COLO668 (cell line): Measurements from ENCODE around the gene TNFRSF8.

Experiments
- DNase-seq: peaks from one replicate; lab custom pipeline; 2025; ENCODE audit not compliant: unreplicated experiment; lab: John Stamatoyannopoulos, UW

TNFRSF8 gene

DNA sequence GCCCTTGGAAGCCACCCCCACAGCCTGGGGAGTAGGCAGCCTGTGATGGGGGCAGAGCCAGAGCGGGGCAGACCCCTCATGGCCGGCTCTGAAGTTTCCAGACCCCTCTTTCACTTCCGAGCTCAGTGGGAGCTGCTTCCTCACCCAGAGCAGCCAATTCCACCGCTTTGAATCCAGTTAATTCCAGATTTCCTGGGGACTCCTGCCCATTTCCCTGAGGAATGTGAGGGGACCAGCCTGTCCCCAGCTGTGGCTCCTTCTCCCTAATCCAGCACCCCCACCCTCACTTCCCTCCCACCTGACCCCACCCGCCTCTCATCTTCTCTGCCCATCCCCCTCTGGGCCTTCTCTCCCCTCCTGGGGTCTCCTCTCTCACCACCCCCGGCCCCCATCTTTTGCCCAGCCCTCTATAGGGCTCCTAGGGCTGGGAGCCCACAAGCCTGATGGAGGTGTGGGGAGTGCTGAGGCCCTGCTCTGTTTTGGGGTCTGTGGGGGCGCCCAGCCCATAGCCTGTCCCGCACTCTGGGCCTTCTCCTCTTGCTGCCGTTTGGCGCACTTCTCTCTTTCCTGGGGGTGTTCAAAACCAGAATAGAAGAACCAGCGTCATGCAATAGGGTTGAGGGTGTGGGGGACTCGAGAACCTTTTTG lies 77.5 kb downstream of the TNFRSF8 start:
- DNase-seq, result no peak

DNA sequence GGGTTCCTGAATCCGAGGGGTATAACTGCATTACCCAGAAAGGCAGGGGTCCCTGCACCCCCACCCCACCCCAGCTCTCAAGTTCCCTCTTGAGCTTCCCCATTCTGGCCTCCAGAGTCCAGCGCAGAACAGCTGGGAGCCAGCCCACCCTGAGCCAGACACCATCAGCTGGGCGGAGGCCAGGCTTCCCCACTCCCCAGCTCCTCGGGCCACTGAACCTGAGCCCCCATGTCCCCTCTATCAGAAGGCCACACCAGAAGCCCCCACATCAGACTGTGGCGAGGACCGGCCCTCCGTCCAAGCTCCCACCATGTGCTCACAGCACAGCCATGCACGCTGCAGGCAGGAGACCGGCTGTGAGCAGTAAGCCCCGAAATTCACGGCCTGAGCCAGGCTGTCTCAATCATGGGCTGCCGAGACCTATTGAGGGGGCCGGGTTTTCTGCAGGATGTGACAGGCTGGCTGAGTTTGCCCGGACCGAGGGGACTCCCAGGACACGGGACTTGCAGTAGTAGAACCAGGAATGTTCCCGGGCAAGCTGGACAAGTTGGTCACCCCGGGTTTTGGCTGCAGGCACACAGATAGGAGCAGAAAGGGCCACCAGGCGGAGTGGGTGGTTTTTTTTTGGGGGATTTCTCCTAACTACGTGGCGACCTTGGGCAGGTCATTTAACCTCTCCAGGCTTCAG lies 78.2 kb downstream of the TNFRSF8 start:
- DNase-seq, result no peak

DNA sequence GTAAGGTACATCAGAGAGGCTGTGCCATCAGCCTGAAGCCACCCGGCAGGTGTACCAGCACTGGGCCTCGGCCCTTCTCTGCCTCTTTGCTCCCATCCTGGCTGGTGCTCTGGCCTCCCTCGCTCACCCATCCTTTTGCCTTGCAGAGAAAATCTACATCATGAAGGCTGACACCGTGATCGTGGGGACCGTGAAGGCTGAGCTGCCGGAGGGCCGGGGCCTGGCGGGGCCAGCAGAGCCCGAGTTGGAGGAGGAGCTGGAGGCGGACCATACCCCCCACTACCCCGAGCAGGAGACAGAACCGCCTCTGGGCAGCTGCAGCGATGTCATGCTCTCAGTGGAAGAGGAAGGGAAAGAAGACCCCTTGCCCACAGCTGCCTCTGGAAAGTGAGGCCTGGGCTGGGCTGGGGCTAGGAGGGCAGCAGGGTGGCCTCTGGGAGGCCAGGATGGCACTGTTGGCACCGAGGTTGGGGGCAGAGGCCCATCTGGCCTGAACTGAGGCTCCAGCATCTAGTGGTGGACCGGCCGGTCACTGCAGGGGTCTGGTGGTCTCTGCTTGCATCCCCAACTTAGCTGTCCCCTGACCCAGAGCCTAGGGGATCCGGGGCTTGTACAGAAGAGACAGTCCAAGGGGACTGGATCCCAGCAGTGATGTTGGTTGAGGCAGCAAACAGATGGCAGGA lies 79.2 kb downstream of the TNFRSF8 start:
- DNase-seq, result no peak

DNA sequence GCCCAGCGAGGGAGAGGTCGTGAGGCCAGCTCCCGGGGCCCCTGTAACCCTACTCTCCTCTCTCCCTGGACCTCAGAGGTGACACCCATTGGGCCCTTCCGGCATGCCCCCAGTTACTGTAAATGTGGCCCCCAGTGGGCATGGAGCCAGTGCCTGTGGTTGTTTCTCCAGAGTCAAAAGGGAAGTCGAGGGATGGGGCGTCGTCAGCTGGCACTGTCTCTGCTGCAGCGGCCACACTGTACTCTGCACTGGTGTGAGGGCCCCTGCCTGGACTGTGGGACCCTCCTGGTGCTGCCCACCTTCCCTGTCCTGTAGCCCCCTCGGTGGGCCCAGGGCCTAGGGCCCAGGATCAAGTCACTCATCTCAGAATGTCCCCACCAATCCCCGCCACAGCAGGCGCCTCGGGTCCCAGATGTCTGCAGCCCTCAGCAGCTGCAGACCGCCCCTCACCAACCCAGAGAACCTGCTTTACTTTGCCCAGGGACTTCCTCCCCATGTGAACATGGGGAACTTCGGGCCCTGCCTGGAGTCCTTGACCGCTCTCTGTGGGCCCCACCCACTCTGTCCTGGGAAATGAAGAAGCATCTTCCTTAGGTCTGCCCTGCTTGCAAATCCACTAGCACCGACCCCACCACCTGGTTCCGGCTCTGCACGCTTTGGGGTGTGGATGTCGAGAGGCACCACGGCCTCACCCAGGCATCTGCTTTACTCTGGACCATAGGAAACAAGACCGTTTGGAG lies 80.0 kb downstream of the TNFRSF8 start:
- DNase-seq, result no peak

DNA sequence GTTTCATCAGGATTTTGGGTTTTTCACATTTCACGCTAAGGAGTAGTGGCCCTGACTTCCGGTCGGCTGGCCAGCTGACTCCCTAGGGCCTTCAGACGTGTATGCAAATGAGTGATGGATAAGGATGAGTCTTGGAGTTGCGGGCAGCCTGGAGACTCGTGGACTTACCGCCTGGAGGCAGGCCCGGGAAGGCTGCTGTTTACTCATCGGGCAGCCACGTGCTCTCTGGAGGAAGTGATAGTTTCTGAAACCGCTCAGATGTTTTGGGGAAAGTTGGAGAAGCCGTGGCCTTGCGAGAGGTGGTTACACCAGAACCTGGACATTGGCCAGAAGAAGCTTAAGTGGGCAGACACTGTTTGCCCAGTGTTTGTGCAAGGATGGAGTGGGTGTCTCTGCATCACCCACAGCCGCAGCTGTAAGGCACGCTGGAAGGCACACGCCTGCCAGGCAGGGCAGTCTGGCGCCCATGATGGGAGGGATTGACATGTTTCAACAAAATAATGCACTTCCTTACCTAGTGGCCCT lies 80.6 kb downstream of the TNFRSF8 start:
- DNase-seq, result peak; percentile 41

DNA sequence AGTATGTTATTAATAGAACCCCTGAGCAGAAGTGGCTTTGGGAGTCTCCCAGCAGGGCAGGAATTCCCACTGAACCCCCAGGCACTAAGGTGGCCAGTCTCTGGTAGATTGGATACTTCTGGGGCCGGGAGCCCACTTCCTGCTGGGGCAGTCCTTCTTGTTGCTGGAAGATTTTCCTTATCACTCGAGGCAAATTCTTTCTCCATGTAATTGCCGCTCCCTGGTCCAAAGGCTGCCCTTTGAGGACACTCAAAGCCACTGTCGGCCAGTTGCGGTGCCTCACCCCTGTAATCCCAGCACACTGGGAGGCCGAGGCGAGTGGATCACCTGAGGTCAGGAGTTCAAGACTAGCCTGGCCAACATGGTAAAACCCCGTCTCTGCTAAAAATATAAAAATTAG lies 81.1 kb downstream of the TNFRSF8 start:
- DNase-seq, result no peak

DNA sequence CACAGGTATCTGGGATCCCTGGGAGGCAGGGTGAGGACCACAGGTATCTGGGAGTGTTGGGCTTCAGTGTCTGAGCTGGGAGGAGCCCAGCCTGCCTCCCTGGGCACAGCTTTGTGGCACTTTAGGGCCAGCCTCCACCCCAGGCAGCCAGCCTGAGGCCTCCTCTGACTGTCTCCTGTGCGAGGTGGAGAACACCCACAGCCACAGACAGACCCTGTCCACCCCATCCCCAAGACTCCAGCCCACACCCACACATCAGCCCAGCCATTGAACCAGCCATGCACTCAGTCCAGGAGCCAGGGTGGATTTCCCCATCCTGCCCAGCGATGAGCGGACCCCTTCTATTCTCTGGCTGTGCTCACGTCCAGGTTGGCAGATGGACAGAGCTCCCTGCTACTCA lies 81.9 kb downstream of the TNFRSF8 start:
- no peak for DNase-seq

DNA sequence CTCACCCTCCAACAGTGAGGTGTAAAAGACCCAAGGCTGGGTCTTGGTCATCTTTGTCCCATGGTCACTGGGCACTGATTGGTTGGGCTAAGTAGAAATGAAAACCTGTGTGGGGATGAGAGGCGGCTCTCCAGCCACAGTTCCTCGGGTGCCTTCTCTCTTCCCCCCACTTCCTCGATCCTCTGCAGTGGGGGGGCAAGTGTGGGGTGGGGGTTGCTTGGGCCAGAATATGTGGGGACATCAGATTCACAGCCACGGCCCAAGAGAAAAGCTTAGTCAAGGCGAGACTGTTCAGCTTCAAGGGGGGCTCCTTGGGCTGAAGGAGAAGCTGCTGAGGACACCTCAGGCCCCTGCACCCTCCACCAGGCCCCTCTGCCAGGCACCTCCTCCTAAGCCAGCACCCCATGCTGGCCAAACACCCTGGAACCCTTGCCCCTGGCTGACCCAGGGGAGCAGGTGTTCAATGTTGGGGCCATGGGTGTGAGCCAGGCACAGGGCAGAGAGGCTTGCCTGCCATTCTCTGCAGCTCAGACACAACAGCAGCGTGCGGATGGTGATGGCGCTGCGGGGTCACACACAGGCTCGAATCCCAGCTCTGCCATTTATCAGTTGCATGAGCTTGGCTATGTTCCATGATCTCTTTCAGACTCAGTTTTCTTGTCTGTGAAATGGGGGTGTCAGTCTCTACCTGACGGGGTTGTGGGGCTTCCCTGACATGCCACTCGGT lies 82.7 kb downstream of the TNFRSF8 start:
- DNase-seq, result no peak

DNA sequence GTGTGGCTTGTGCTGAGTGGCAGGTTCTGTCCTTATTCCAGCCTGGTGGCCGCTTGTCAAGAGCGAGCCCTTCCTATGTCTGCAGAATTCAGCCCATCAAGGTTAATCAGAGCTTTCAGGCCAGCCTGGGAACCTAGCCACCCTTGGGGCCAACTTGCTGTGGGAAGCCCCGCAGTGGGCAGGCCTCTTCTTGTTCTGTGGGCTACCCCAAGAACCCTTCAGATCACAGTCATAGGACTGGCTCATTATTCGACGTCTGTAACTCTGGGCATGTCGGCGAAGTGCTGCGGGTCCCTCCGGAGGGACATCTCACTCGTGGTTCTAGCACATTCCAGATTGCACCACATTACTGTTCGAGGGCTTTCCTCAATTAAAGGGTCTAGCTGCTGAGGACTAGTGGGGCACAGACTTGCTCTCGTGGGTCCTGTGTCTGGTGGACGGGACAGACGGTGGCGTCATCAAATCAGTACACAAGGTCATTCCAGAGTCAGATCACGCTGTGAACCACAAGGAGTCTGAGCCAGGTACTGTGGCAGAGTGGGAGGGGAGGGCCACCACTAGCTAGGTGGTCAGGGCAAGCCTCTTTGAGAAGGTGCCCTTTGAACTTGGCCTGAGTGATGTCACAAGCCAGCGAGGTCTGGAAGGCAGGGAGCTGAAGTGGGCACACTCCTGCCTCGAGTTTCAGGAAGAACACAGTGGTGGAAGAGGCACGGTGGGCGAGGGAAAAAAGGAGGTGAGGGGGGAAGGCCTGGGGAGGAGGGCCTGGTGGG lies 83.4 kb downstream of the TNFRSF8 start:
- no peak for DNase-seq

DNA sequence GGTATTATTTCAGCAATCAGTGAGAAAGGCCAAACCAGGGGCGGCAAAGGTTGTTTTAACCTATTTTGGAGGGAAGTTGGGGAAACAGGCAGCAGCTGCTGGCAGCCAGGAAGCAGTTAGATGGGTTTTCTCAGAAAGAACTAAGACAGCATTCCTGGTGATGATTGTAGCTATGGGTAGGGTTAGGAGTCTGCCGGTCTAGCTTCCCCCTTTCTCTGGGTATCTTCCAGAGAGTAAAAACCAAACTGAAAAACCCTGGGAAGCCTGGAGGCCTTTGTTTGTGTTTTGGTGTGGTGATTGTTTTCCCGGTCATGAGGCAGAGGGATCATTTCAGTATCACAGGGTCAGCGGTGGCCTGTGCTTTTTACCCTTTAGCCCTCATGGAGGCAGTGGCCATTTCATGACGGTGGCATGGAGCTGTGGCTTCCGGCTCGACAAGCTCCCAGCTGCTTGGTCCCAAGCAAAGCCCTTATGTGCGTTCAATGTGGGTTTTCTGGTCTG lies 84.1 kb downstream of the TNFRSF8 start:
- no peak for DNase-seq

DNA sequence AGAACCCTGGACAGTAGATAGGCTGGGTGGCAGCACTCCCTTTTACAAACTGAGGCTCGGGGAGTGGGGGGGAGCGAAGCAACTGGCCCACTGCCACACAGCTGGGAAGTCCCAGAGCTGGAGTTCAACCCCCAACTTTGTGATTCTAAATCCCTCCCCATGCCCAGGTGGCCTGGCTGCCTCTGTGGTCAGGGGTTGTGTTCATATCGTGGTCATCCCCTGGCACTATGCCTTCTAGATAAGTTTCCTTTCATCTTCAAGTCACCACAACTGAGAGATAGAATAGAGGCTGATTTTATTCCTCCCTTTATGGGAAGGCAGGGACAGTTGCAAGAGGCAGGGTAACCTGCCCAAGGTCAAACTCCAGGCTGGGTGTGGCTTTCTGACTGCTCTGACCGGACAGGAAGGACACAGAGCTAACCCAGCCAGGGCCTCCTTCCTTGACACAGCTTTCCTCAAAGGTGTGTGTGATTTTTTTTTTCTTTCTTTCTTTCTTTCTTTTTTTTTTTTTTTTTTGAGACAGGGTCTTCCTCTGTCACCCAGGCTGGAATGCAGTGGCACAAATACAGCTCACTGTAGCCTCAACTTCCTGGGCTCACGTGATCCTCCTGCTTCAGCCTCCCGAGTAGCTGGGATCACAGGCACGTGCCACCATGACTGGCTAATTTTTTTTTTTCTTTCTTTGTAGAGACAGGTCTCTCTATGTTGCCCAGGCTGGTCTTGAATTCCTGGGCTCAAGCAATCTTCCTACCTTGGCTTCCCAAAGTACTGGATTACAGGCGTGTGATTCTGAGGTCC lies 85.3 kb downstream of the TNFRSF8 start:
- no peak for DNase-seq

DNA sequence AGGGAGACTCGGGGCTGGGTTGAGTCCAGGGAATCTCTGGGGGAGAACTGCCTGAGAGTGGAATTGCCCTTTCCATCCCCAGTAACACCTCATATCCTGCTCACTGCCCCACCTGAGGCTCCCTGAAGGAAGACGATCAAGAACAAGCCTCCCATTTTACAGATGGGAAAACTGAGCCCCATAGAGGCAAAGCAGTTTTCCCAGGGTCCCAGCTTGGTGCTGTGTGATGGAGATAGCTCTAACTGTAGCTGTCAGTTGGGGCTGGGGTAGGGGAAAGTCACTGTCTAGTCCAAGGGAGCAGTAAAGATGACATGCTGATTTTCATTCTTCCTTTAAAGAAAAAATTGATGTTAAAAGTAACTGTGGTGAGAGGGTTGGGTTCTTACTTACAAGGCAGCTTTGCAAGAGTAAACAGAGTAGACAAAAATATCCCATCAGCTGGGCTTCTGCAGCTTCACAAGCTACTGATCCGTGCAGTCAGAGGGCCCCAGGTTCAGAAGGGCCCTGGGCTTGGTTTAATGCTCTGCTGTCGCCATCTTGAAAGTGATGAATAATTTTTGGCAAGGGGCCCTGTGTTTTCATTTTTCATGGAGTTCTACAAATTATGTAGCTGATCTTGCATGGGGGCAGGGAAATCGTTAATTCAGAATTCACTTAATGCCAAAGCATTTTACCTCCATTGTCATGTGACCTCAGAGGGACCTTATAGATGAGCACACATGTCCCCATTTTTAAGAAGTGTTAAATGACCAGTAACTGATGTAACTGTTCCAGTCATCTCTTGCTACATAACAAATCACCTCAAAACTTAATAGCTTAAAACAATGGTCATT lies 86.1 kb downstream of the TNFRSF8 start:
- DNase-seq, result no peak

DNA sequence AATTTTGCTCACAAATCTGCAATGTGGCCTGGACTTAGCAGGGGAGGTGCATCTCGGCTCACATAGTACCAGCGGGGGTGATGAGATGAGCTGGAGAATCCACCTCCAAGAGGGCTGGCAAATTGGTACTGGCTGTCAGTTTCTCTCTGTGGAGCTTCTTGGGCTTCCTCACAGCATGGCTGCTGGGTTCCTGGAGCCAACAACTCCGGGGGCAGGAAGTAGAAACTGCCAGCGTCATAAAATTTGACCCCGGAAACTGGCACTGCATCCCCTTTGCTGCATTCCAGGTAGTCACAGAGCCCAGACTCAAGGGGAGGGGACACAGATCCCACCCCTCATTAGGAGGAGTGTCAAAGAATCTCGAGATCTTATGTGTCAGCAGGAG lies 86.7 kb downstream of the TNFRSF8 start:
- no peak for DNase-seq

DNA sequence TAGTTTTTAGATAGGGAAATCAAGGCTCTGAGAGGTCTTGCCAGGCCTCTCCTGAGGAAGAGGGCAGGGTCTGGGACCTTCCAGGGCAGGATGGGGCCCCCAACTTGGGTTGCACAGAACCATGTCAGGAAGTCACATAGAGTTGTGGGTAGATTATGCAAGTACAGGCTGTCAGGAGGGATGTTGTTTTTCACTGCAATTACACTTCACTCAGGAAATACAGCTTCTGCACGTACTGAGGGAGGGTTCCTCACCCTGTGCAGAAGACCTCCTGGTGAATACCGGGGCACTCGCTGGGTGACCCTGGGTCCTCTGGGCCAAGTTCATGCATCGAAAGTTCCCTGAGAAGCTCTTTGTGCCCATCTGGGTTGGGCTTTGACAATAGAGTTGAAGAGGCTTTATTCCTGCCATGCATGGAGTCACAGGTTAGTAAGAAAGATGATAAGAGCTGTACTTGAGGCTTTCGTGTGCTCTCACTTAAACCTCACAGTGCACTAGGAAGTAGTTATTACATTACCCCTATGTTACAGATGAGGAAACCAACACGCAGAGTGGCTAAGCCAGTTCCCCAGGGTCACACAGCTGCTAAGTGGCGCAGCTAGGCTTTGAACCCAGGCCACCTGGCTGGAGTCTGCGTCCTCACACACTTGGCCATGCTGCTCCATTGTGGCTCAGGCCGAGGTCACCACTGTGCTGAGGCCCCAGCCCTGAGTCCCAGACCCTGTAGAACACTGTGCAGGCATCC lies 87.5 kb downstream of the TNFRSF8 start:
- no peak for DNase-seq

DNA sequence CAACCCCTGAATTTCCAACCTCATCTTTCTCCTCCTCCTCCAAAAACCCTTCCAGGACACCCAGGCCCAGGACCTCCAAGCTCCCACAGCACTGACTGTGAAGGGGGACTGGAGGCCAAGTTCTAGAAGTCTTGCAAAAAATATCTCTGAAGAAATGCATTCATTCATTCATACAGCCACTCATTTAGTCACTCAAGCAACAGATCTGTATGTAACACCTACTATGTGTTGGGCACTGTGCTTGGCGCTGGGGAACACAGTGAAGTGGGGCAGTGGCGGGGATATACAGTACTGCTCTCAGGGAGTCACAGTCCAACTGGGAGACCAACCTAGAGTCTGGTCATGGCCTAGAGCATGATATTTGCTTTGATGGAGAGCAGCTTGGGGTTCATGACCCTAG lies 88.4 kb downstream of the TNFRSF8 start:
- no peak for DNase-seq

DNA sequence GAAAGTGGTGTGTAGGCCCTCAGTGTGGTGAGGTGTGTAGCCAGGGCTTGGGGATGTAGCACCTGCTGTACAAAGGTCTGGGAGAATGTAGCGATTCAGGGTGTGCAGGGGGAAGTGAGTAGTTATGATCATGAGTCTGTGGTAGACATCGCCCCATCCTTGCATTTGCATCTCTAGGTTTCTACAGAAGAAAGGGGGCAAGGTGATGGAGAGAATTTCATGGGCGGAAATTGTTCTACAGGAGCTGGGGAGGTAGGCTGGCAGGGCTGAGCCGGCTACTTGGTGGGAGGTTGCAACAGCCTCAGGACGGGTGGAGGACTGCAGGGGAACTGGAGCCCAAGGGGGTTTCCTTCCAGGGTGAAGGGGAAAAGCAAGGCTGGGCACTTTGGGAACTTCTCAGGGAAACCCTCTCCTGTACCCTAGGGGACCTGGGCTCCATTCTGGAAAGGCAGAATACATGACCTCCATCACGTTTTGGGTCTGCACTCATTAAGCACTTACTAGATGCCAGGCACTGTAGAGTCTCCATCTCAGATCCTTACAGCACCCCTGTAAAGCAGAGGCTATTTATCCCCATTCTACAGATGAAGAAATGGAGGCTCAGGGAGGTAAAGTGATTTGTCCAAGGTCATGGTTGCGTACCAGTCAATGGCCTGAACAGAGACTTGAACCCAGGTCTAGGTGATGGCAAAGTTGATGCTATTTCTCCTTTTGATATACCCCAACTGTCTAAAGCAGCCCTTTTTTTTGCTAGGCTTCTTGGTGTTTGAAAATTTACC lies 89.2 kb downstream of the TNFRSF8 start:
- DNase-seq, result no peak
